ENCODE data around the gene BAX. TPM values are rescaled to one million over a fixed set of nuclear protein-coding genes. Genes with fewer than 3 reads are reported as not detected.
"Not testable (repeated sequence)": the region's sequence is repeated elsewhere in the genome, so short reads cannot be mapped to it uniquely, and the experiment has no call there.

BAX gene
- total RNA-seq, 4 donors from 2014 or later, result 71.0 to 138 (median 104) TPM

- Histone ChIP-seq H3K9me3 (no peaks in the 10 kb centered on the region), H3K27me3 (no peaks in the 10 kb centered on the region), H3K27ac (no peak overlapping the region), H3K4me3 (no peak overlapping the region), H3K36me3 (peaks cover 0 to 14% (median 0%) of the 10 kb centered on the region in 3 donors), H3K4me1 (no peaks in the 10 kb centered on the region)
- DNase-seq, result peak in 1 of 3 donors; percentile 19
- TF ChIP-seq POLR2A (IDR thresholded peaks at IDR 0.05) (no peak), CTCF (IDR thresholded peaks at IDR 0.05) (no peak)
These were observed 27.8 kb upstream of the BAX start for GRCh38 chr19:48926909-48927308.

GRCh38 chr19:48927692-48928091, 27.0 kb upstream of the BAX start:
- not testable (repeated sequence) for H3K36me3 ChIP-seq, H3K9me3 ChIP-seq, H3K4me1 ChIP-seq

GRCh38 chr19:48928164-48929025, 26.3 kb upstream of the BAX start:
- DNase-seq, result no peak

More at GRCh38 chr19:48927692-48928091, 27.0 kb upstream of the BAX start:
- H3K27ac ChIP-seq, H3K27me3 ChIP-seq, DNase-seq, H3K4me3 ChIP-seq: not testable (repeated sequence)

GRCh38 chr19:48933382-48933932, 21.2 kb upstream of the BAX start, which contains the start of gene DHDH:
Gene DHDH (plus strand): TSS chr19:48933699. CDS start chr19:48933722, 23 bp downstream.
- peak within 1 kb of the TSS in 3 of 4 donors; percentile 39 to 79 (median 42) for H3K27ac ChIP-seq
- no peak for TF ChIP-seq CTCF (IDR thresholded peaks at IDR 0.05)
- peak; percentile 59 to 88 for TF ChIP-seq POLR2A (IDR thresholded peaks at IDR 0.05)
- peak; percentile 77 to 96 (median 94) for DNase-seq
- no peaks in the 10 kb centered on the region for H3K9me3 ChIP-seq
- H3K27me3 ChIP-seq, result no peaks in the 10 kb centered on the region
- H3K4me3 ChIP-seq, result peak within 1 kb of the TSS; percentile 32 to 60 (median 48)
- H3K4me1 ChIP-seq, result peaks cover 0 to 5% (median 2%) of the 10 kb centered on the region in 4 donors
- no peaks in the 10 kb centered on the region for H3K36me3 ChIP-seq

More at GRCh38 chr19:48928164-48929025, 26.3 kb upstream of the BAX start:
- H3K27ac ChIP-seq, result no peak overlapping the region
- peaks cover 0 to 5% (median 0%) of the 10 kb centered on the region in 4 donors for H3K4me1 ChIP-seq
- no peaks in the 10 kb centered on the region for H3K36me3 ChIP-seq
- H3K4me3 ChIP-seq, result no peak overlapping the region
- H3K9me3 ChIP-seq, result no peaks in the 10 kb centered on the region
- TF ChIP-seq POLR2A (IDR thresholded peaks at IDR 0.05), result no peak
- no peak for TF ChIP-seq CTCF (IDR thresholded peaks at IDR 0.05)
- no peaks in the 10 kb centered on the region for H3K27me3 ChIP-seq

- no peak overlapping the region for H3K27ac ChIP-seq
- no peaks in the 10 kb centered on the region for H3K27me3 ChIP-seq
- no peaks in the 10 kb centered on the region for H3K36me3 ChIP-seq
- DNase-seq, result no peak
- no peaks in the 10 kb centered on the region for H3K9me3 ChIP-seq
- TF ChIP-seq CTCF (IDR thresholded peaks at IDR 0.05) (no peak), POLR2A (IDR thresholded peaks at IDR 0.05) (no peak)
- peaks cover 0 to 5% (median 2%) of the 10 kb centered on the region in 4 donors for H3K4me1 ChIP-seq
- peak overlapping the region in 1 of 4 donors; percentile 52 for H3K4me3 ChIP-seq
These were observed 19.8 kb upstream of the BAX start for GRCh38 chr19:48934837-48935236.

- TF ChIP-seq CTCF (IDR thresholded peaks at IDR 0.05), result no peak
- TF ChIP-seq POLR2A (IDR thresholded peaks at IDR 0.05), result no peak
- H3K9me3 ChIP-seq, result peaks cover 0 to under 1% (median under 1%) of the 10 kb centered on the region in 4 donors
- DNase-seq, result no peak
- H3K4me3 ChIP-seq, result no peak overlapping the region
- no peaks in the 10 kb centered on the region for H3K36me3 ChIP-seq
- H3K27me3 ChIP-seq, result no peaks in the 10 kb centered on the region
- H3K4me1 ChIP-seq, result peaks cover 0 to 5% (median 2%) of the 10 kb centered on the region in 4 donors
- H3K27ac ChIP-seq, result no peak overlapping the region
These were observed 18.8 kb upstream of the BAX start for GRCh38 chr19:48935864-48936263.
